ACHN (cell line): Measurements from ENCODE around the gene WDR55.
"Not testable (repeated sequence)": the region's sequence is repeated elsewhere in the genome, so short reads cannot be mapped to it uniquely, and the experiment has no call there.

Source experiments
- DNase-seq: peaks from one replicate; pipeline ENCODE4 v3.0.0-alpha.2; 2015
- in situ Hi-C: cut with HindIII; loops from 2 replicates; pipeline ENCODE4 v1.10.0; 2017; ENCODE audit warnings: low sequenced_read_pairs, low pct_ligation_motif_present, low pct_unique_long_range_greater_than_20kb

The WDR55 gene

GRCh38 chr5:140664359-140665119, at the start of gene WDR55:
Gene WDR55, plus strand, starts transcription at chr5:140664904. Its CDS starts 9 bp downstream, at chr5:140664913.
- in situ Hi-C loops, result no loop called here
- DNase-seq, result peak; percentile 88

- DNase-seq, result no peak
- in situ Hi-C loops, result no loop called here
Observed at GRCh38 chr5:140622301-140622700, 42.4 kb upstream of the WDR55 start.

- in situ Hi-C loops, result not testable (repeated sequence)
Observed at GRCh38 chr5:140623061-140623460, 41.6 kb upstream of the WDR55 start.

GRCh38 chr5:140624886-140625285, 39.8 kb upstream of the WDR55 start:
- DNase-seq, in situ Hi-C loops: not testable (repeated sequence)

More at GRCh38 chr5:140623061-140623460, 41.6 kb upstream of the WDR55 start:
- not testable (repeated sequence) for DNase-seq

GRCh38 chr5:140627972-140628371, 36.7 kb upstream of the WDR55 start:
- no peak for DNase-seq
- in situ Hi-C loops, result no loop called here

GRCh38 chr5:140628711-140629110, 36.0 kb upstream of the WDR55 start:
- in situ Hi-C loops, result no loop called here
- no peak for DNase-seq

GRCh38 chr5:140630292-140631035, 34.2 kb upstream of the WDR55 start:
- in situ Hi-C loops, result no loop called here

GRCh38 chr5:140631036-140631417, 33.7 kb upstream of the WDR55 start:
- in situ Hi-C loops, result no loop called here
- DNase-seq, result no peak

More at GRCh38 chr5:140630292-140631035, 34.2 kb upstream of the WDR55 start:
- no peak for DNase-seq

GRCh38 chr5:140631831-140632365, 32.8 kb upstream of the WDR55 start:
- in situ Hi-C loops, result no loop called here
- no peak for DNase-seq

GRCh38 chr5:140632366-140633020, 32.2 kb upstream of the WDR55 start:
- in situ Hi-C loops, result no loop called here
- DNase-seq, result peak; percentile 32

- peak; percentile 49 for DNase-seq
- in situ Hi-C loops, result no loop called here
Observed at GRCh38 chr5:140633021-140633471, 31.7 kb upstream of the WDR55 start, which contains the start of gene CD14. Gene CD14, minus strand, starts transcription at chr5:140633175. Its CDS starts 104 bp downstream, at chr5:140633071.

- DNase-seq, result no peak
- in situ Hi-C loops, result no loop called here
Observed at GRCh38 chr5:140633501-140633900, 31.2 kb upstream of the WDR55 start.

GRCh38 chr5:140634103-140634502, 30.6 kb upstream of the WDR55 start:
- no peak for DNase-seq
- in situ Hi-C loops, result no loop called here

GRCh38 chr5:140635291-140636257, 29.1 kb upstream of the WDR55 start:
- DNase-seq, result no peak
- in situ Hi-C loops, result no loop called here

- in situ Hi-C loops, result no loop called here
- DNase-seq, result no peak
Observed at GRCh38 chr5:140637371-140638100, 27.2 kb upstream of the WDR55 start.

GRCh38 chr5:140638898-140639147, 25.9 kb upstream of the WDR55 start:
- in situ Hi-C loops, result not testable (repeated sequence)

GRCh38 chr5:140639148-140639981, 25.3 kb upstream of the WDR55 start, which contains the start of gene TMCO6:
Gene TMCO6, plus strand, starts transcription at chr5:140639451. Its CDS starts 77 bp downstream, at chr5:140639528.
- in situ Hi-C loops, result no loop called here

More at GRCh38 chr5:140638898-140639147, 25.9 kb upstream of the WDR55 start:
- not testable (repeated sequence) for DNase-seq

More at GRCh38 chr5:140639148-140639981, 25.3 kb upstream of the WDR55 start, which contains the start of gene TMCO6:
- peak; percentile 91 for DNase-seq
